ENCODE data around the gene JPH3.

JPH3 gene

GRCh38 chr16:87582966-87583325 is 19.4 kb upstream of the JPH3 start:
- DNase-seq = no peak
- TF ChIP-seq POLR2A (IDR thresholded peaks at IDR 0.05; ENCODE audit: low read length) = no peak

GRCh38 chr16:87583453-87584131 is 18.7 kb upstream of the JPH3 start:
- TF ChIP-seq GATA1 (IDR thresholded peaks at IDR 0.05; ENCODE audit: low read depth, low read length) (no peak), POLR2A (IDR thresholded peaks at IDR 0.05; ENCODE audit: low read length) (no peak)
- no peak for DNase-seq

GRCh38 chr16:87584271-87584670 is 18.0 kb upstream of the JPH3 start:
- TF ChIP-seq GATA1 (IDR thresholded peaks at IDR 0.05; ENCODE audit: low read depth, low read length) (no peak), POLR2A (IDR thresholded peaks at IDR 0.05; ENCODE audit: low read length) (no peak)
- DNase-seq = no peak

- DNase-seq = no peak
- TF ChIP-seq GATA1 (IDR thresholded peaks at IDR 0.05; ENCODE audit: low read depth, low read length) (no peak), POLR2A (IDR thresholded peaks at IDR 0.05; ENCODE audit: low read length) (no peak)
Observed at GRCh38 chr16:87584975-87585374, 17.3 kb upstream of the JPH3 start.

- DNase-seq = no peak
- no peak for TF ChIP-seq POLR2A (IDR thresholded peaks at IDR 0.05; ENCODE audit: low read length)
- TF ChIP-seq GATA1 (IDR thresholded peaks at IDR 0.05; ENCODE audit: low read depth, low read length) = no peak
Observed at GRCh38 chr16:87585442-87586200, 16.7 kb upstream of the JPH3 start.

GRCh38 chr16:87586201-87586782 is 16.0 kb upstream of the JPH3 start:
- TF ChIP-seq POLR2A (IDR thresholded peaks at IDR 0.05; ENCODE audit: low read length) (no peak), GATA1 (IDR thresholded peaks at IDR 0.05; ENCODE audit: low read depth, low read length) (no peak)
- no peak for DNase-seq

- TF ChIP-seq POLR2A (IDR thresholded peaks at IDR 0.05; ENCODE audit: low read length) = no peak
- TF ChIP-seq GATA1 (IDR thresholded peaks at IDR 0.05; ENCODE audit: low read depth, low read length) = no peak
- DNase-seq = no peak
Observed at GRCh38 chr16:87587636-87588035, 14.7 kb upstream of the JPH3 start.

- no peak for TF ChIP-seq POLR2A (IDR thresholded peaks at IDR 0.05; ENCODE audit: low read length)
- TF ChIP-seq GATA1 (IDR thresholded peaks at IDR 0.05; ENCODE audit: low read depth, low read length) = no peak
Observed at GRCh38 chr16:87592018-87592712, 10.1 kb upstream of the JPH3 start.

GRCh38 chr16:87593710-87594258 is 8.5 kb upstream of the JPH3 start:
- TF ChIP-seq POLR2A (IDR thresholded peaks at IDR 0.05; ENCODE audit: low read length) = no peak
- TF ChIP-seq GATA1 (IDR thresholded peaks at IDR 0.05; ENCODE audit: low read depth, low read length) = no peak

More at GRCh38 chr16:87592018-87592712, 10.1 kb upstream of the JPH3 start:
- no peak for DNase-seq

GRCh38 chr16:87595712-87596111 is 6.6 kb upstream of the JPH3 start:
- no peak for DNase-seq
- no peak for TF ChIP-seq POLR2A (IDR thresholded peaks at IDR 0.05; ENCODE audit: low read length)
- TF ChIP-seq GATA1 (IDR thresholded peaks at IDR 0.05; ENCODE audit: low read depth, low read length) = no peak

More at GRCh38 chr16:87593710-87594258, 8.5 kb upstream of the JPH3 start:
- DNase-seq = no peak

- TF ChIP-seq GATA1 (IDR thresholded peaks at IDR 0.05; ENCODE audit: low read depth, low read length) = no peak
- TF ChIP-seq POLR2A (IDR thresholded peaks at IDR 0.05; ENCODE audit: low read length) = no peak
Observed at GRCh38 chr16:87597324-87597830, 4.9 kb upstream of the JPH3 start.

GRCh38 chr16:87598431-87598830 is 3.9 kb upstream of the JPH3 start:
- TF ChIP-seq POLR2A (IDR thresholded peaks at IDR 0.05; ENCODE audit: low read length) = no peak
- TF ChIP-seq GATA1 (IDR thresholded peaks at IDR 0.05; ENCODE audit: low read depth, low read length) = no peak
- no peak for DNase-seq

More at GRCh38 chr16:87597324-87597830, 4.9 kb upstream of the JPH3 start:
- DNase-seq = no peak

GRCh38 chr16:87600246-87600645 is 2.1 kb upstream of the JPH3 start:
- DNase-seq = no peak
- TF ChIP-seq POLR2A (IDR thresholded peaks at IDR 0.05; ENCODE audit: low read length) = no peak
- no peak for TF ChIP-seq GATA1 (IDR thresholded peaks at IDR 0.05; ENCODE audit: low read depth, low read length)
